HCT116 (cell line): ENCODE results near the gene SLMAP. TPM values are rescaled to one million over a fixed set of nuclear protein-coding genes. Genes with fewer than 3 reads are reported as not detected.

Experiments used
- ATAC-seq: fragments of 200-7000 bp; cut with Tn5 transposase; 2 replicates; pipeline ENCODE4 v1.9.1; 2020; ENCODE audit warnings: mild to moderate bottlenecking, moderate library complexity
- BruUV-seq: library from RNA; stranded (reverse); fragments of 400-500 nt; replicated peaks from 2 replicates; lab custom pipeline; 2021; lab: Mats Ljungman, UMichigan
- CTCF ChIA-PET: fragments of 300-600 bp; sonication (Branson Sonifier 250); formaldehyde crosslinking; loops from one replicate; lab custom pipeline; 2021; ENCODE audit warnings: antibody characterized with exemption; lab: Charles Lee
- POLR2A ChIA-PET: fragments of 300-600, 350-600 bp; sonication (Branson Sonifier 250); formaldehyde crosslinking; loops from one replicate; lab custom pipeline; 2021; ENCODE audit warnings: antibody characterized with exemption; lab: Charles Lee
- RAD21 ChIA-PET, 2 experiments: fragments of 300-600 bp; sonication (Branson Sonifier 250); formaldehyde crosslinking; loops; one replicate each; lab custom pipeline; 2023; ENCODE audit warnings: low total read pairs in 2 of 2; ENCODE audit not compliant: uncharacterized antibody in 2 of 2, unreplicated experiment in 2 of 2, low non-redundant PET in 1 of 2; lab: Charles Lee
- DNase-seq: peaks from one replicate; pipeline ENCODE4 v3.0.0-alpha.2; 2010; ENCODE audit warnings: low read depth, low spot score
- H2AFZ ChIP-seq: fragments of 200-600 bp; shearing (Covaris generic), sonication (generic); 2 replicates; pipeline ENCODE4 v1.6.1; 2017; ENCODE audit warnings: low read depth, mixed run types, mixed read lengths, antibody characterized with exemption, low read length; ENCODE audit not compliant: poor library complexity, severe bottlenecking
- H3K27ac ChIP-seq: 2 replicates; pipeline ENCODE4 v1.5.1; 2012; ENCODE audit warnings: low read depth, low read length
- H3K27me3 ChIP-seq: fragments of 200-600 bp; sonication (generic); 2 replicates; pipeline ENCODE4 v1.6.1; 2016; ENCODE audit warnings: mixed run types, low read length, mixed read lengths; ENCODE audit not compliant: insufficient read depth
- H3K36me3 ChIP-seq, 2 experiments: fragments of 200-500 bp in 1 of 2; fragments of 200-600 bp in 1 of 2; sonication (Bioruptor generic) in 1 of 2; sonication (generic) in 1 of 2; 2 replicates each; pipeline versions ENCODE4 v1.5.1 to v1.6.1; 2014 to 2016; ENCODE audit warnings: low read length in 2 of 2, inconsistent platforms in 1 of 2, mixed read lengths in 1 of 2, mixed run types in 1 of 2; ENCODE audit not compliant: insufficient read depth in 2 of 2, control insufficient read depth in 1 of 2
- H3K4me1 ChIP-seq, 2 experiments: fragments of 200-600 bp in 1 of 2; sonication (generic) in 1 of 2; 2 replicates each; pipeline versions ENCODE4 v1.5.1 to v1.6.1; 2012 to 2017; ENCODE audit warnings: low read length in 2 of 2, inconsistent platforms in 1 of 2, mild to moderate bottlenecking in 1 of 2, mixed read lengths in 1 of 2, mixed run types in 1 of 2, moderate library complexity in 1 of 2; ENCODE audit not compliant: insufficient read depth in 2 of 2, control insufficient read depth in 1 of 2
- H3K4me2 ChIP-seq: fragments of 200-600 bp; sonication (generic); 2 replicates; pipeline ENCODE4 v1.6.1; 2017; ENCODE audit warnings: mixed run types, low read length, mixed read lengths
- H3K4me3 ChIP-seq, 2 experiments: fragments of 200-600 bp in 1 of 2; sonication (generic) in 1 of 2; replicated peaks in 1 of 2; 2 replicates each; pipeline ENCODE4 v1.5.1; 2011 to 2016; ENCODE audit warnings: low read length in 2 of 2, control low read depth in 1 of 2, low read depth in 1 of 2, mild to moderate bottlenecking in 1 of 2, mixed read lengths in 1 of 2, mixed run types in 1 of 2
- H3K79me2 ChIP-seq: fragments of 200-600 bp; sonication (generic); 2 replicates; pipeline ENCODE4 v1.6.1; 2017; ENCODE audit warnings: mild to moderate bottlenecking, mixed run types, low read length, moderate library complexity, mixed read lengths; ENCODE audit not compliant: insufficient read depth
- H3K9ac ChIP-seq: fragments of 200-600 bp; sonication (generic); 2 replicates; pipeline ENCODE4 v1.6.1; 2016; ENCODE audit warnings: low read length, mixed read lengths
- H3K9me2 ChIP-seq: fragments of 200-600 bp; sonication (generic), shearing (Covaris generic); 2 replicates; pipeline ENCODE4 v1.6.1; 2017; ENCODE audit warnings: mixed run types, mild to moderate bottlenecking, moderate library complexity; ENCODE audit not compliant: insufficient read depth
- H3K9me3 ChIP-seq, 2 experiments: fragments of 200-500 bp in 1 of 2; fragments of 200-600 bp in 1 of 2; sonication (Bioruptor generic) in 1 of 2; sonication (generic) in 1 of 2; 2 replicates each; pipeline ENCODE4 v1.6.1; 2014 to 2017; ENCODE audit warnings: low read length in 2 of 2, mixed read lengths in 2 of 2, inconsistent platforms in 1 of 2, low read depth in 1 of 2, mild to moderate bottlenecking in 1 of 2, mixed run types in 1 of 2, moderate library complexity in 1 of 2; ENCODE audit not compliant: control insufficient read depth in 1 of 2, insufficient read depth in 1 of 2
- H4K20me1 ChIP-seq: fragments of 200-600 bp; sonication (generic), shearing (Covaris generic); 2 replicates; pipeline ENCODE4 v1.6.1; 2017; ENCODE audit warnings: mixed run types, mild to moderate bottlenecking, moderate library complexity; ENCODE audit not compliant: insufficient read depth
- CEBPB ChIP-seq: IDR thresholded peaks from 2 replicates; pipeline ENCODE4 v1.6.1; 2012; ENCODE audit warnings: low read depth
- CTCF ChIP-seq, 3 experiments: fragments of 200-600 bp in 1 of 3; sonication (generic) in 1 of 3; IDR thresholded peaks in 2 of 3; conservative IDR thresholded peaks in 1 of 3; 2 replicates each; pipeline ENCODE4 v1.5.1; 2012 to 2017; ENCODE audit warnings: low read depth in 2 of 3, low read length in 2 of 3, antibody characterized with exemption in 1 of 3, borderline replicate concordance in 1 of 3, control low read depth in 1 of 3, mild to moderate bottlenecking in 1 of 3, mixed read lengths in 1 of 3, mixed run types in 1 of 3, moderate library complexity in 1 of 3; ENCODE audit not compliant: insufficient read depth in 1 of 3
- RAD21 ChIP-seq: IDR thresholded peaks from 2 replicates; pipeline ENCODE4 v1.6.1; 2012; ENCODE audit warnings: low read depth, mild to moderate bottlenecking
- SIN3A ChIP-seq: IDR thresholded peaks from 2 replicates; pipeline ENCODE4 v1.6.1; 2012; ENCODE audit warnings: low read depth
- TCF7L2 ChIP-seq: IDR thresholded peaks from 2 replicates; pipeline ENCODE4 v1.7.0; 2011; ENCODE audit warnings: borderline replicate concordance, inconsistent platforms; ENCODE audit not compliant: insufficient read depth, insufficient read length; ENCODE audit errors: extremely low read depth
- intact Hi-C: fragments of 100-400 bp; cut with micrococcal nuclease; formaldehyde crosslinking; loops from 2 replicates; pipeline ENCODE4 v1.10.0; 2022
- total RNA-seq: library from RNA; stranded (reverse); gene quantifications from one replicate; pipeline ENCODE4 v1.2.1, GENCODE V29; 2021; ENCODE audit not compliant: unreplicated experiment

The SLMAP gene
- total RNA-seq, 1 experiment from 2014 or later, result 81.0 TPM

GRCh38 chr3:57755368-57755675 is 787 bp upstream of the SLMAP start:
- H4K20me1 ChIP-seq, result no peaks in the 10 kb centered on the region
- H3K79me2 ChIP-seq, result peaks cover 42% of the 10 kb centered on the region
- no peaks in the 10 kb centered on the region for H3K27me3 ChIP-seq
- DNase-seq, result peak; percentile 68
- TF ChIP-seq SIN3A (no peak), CEBPB (no peak), CTCF (IDR thresholded peaks at IDR 0.05 in 2 of 3, conservative IDR thresholded peaks at IDR 0.05 in 1 of 3; ENCODE audit: borderline replicate concordance in 1 of 3, insufficient read depth in 1 of 3, low read depth in 2 of 3, low read length in 2 of 3) (0 out of 6 replicates have a peak, but pooled peaks of 1 of the 3 experiments have one; percentile 8), TCF7L2 (no peak), RAD21 (0 out of 2 replicates have a peak, but pooled peaks have one; percentile 9)
- H3K4me2 ChIP-seq, result peak overlapping the region; percentile 73
- no peaks in the 10 kb centered on the region for H3K9me3 ChIP-seq
- H3K4me1 ChIP-seq, result peaks cover 34 to 68% of the 10 kb centered on the region in 2 experiments
- ChIA-PET POLR2A (interaction anchor here (0.5 to 1.2 kb wide), 9 partner anchors 17 to 159 kb away, joined by 3 to 5 read pairs (median 3); partner anchors contain the start of gene DENND6A), RAD21 (interaction anchor here in 1 of 2 experiments (0.6 kb wide), 1 partner anchor 50 kb away, joined by 3 read pairs; no protein-coding TSS in a partner anchor), CTCF (no interaction called here)
- no peaks in the 10 kb centered on the region for H3K9me2 ChIP-seq
- ATAC-seq, result 0 out of 2 replicates have a peak, but pooled peaks have one; percentile 20
- intact Hi-C loops, result loop anchor here (1.0 to 2.0 kb wide), 2 partner anchors 63 to 158 kb away; partner anchors contain the start of genes ARF4 and DENND6A
- peak overlapping the region; percentile 56 for H2AFZ ChIP-seq
- peak overlapping the region; percentile 92 for H3K9ac ChIP-seq
- peaks cover 6 to 21% of the 10 kb centered on the region in 2 experiments for H3K36me3 ChIP-seq
- H3K27ac ChIP-seq, result peak overlapping the region; percentile 82
- TSS peak; percentile 56 for BruUV-seq
- peak overlapping the region; percentile 79 to 82 for H3K4me3 ChIP-seq
